ENCODE measurements around the gene SFTPD. TPM values are rescaled to one million over a fixed set of nuclear protein-coding genes. Genes with fewer than 3 reads are reported as not detected.

The SFTPD gene
- total RNA-seq, 4 donors from 2014 or later = not detected

DNA sequence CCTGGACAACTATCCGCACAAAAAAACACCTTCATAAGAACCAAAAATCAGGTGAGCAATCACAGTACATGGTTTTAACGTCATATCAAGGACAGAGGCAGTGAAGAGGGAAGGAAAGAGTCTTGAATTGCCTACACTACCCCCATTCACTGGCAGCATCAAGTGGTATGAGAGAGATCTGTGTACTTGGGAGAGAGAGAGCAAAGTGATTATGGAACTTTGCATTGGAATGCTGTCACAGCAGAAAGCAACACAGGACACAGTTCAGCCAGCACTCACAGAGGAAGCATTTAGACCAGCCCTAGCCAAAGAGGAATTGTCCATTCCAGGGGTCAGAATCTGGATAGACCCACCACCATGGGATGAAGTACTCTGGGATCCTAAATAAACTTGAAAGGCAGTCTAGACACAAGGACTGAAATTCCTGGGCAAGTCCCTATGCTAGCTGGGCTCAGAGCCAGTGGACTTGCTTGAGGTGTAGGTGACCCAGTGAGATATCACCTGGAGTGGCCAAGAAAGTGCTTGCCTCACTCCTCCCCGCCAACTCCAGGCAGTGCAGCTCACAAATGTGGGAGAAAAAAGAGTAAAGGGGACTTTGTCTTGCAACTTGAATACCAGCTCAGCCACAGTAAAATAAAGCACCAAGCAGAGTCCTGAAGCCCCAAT lies 30.5 kb upstream of the SFTPD start:
- TF ChIP-seq EP300 (IDR thresholded peaks at IDR 0.05; ENCODE audit: low read depth) (no peak), POLR2AphosphoS5 (IDR thresholded peaks at IDR 0.05) (no peak), CTCF (IDR thresholded peaks at IDR 0.05) (no peak), POLR2A (IDR thresholded peaks at IDR 0.05) (no peak)
- Histone ChIP-seq H3K27me3 (peaks cover 37% of the 10 kb centered on the region), H3K36me3 (no peaks in the 10 kb centered on the region), H3K4me3 (no peak overlapping the region), H3K27ac (no peak overlapping the region), H3K9me3 (no peaks in the 10 kb centered on the region), H3K4me1 (peaks cover 0 to 21% (median 11%) of the 10 kb centered on the region in 4 donors)
- intact Hi-C loops (cut with DNase I; ENCODE audit: low total_unique reads) (no loop called here), in situ Hi-C loops (cut with MboI; ENCODE audit: low pct_ligation_motif_present in 1 of 4, low pct_unique_long_range_greater_than_20kb in 1 of 4, low sequenced_read_pairs in 3 of 4) (no loop called here)
- no peak for DNase-seq
- 82 to 85% methylated on average over 3 of the region's 3 CpGs for WGBS, 2 donors (ENCODE audit: low coverage in 1 of 2)

- in situ Hi-C loops (cut with MboI; ENCODE audit: low pct_ligation_motif_present in 1 of 4, low pct_unique_long_range_greater_than_20kb in 1 of 4, low sequenced_read_pairs in 3 of 4) = no loop called here
- TF ChIP-seq EP300 (IDR thresholded peaks at IDR 0.05; ENCODE audit: low read depth) (no peak), POLR2AphosphoS5 (IDR thresholded peaks at IDR 0.05) (no peak), CTCF (IDR thresholded peaks at IDR 0.05) (no peak), POLR2A (IDR thresholded peaks at IDR 0.05) (no peak)
- Histone ChIP-seq H3K36me3 (no peaks in the 10 kb centered on the region), H3K4me3 (no peak overlapping the region), H3K27ac (no peak overlapping the region), H3K4me1 (peaks cover 0 to 9% (median 8%) of the 10 kb centered on the region in 4 donors), H3K9me3 (no peaks in the 10 kb centered on the region), H3K27me3 (peaks cover 16% of the 10 kb centered on the region)
- no peak for DNase-seq
- 85% methylated on average over 2 of the region's 2 CpGs; no CpG with 5 or more reads in 1 of the 2 donors for WGBS, 2 donors (ENCODE audit: low coverage in 1 of 2)
- intact Hi-C loops (cut with DNase I; ENCODE audit: low total_unique reads) = no loop called here
Observed at GRCh38 chr10:79976999-79977398, 28.1 kb upstream of the SFTPD start.

GRCh38 chr10:79970062-79970461 lies 21.2 kb upstream of the SFTPD start:
- no peaks in the 10 kb centered on the region for H3K4me1 ChIP-seq
- no peak for DNase-seq
- in situ Hi-C loops (cut with MboI; ENCODE audit: low pct_ligation_motif_present in 1 of 4, low pct_unique_long_range_greater_than_20kb in 1 of 4, low sequenced_read_pairs in 3 of 4) (no loop called here), intact Hi-C loops (cut with DNase I; ENCODE audit: low total_unique reads) (no loop called here)
- H3K36me3 ChIP-seq = no peaks in the 10 kb centered on the region
- no peak overlapping the region for H3K27ac ChIP-seq
- H3K4me3 ChIP-seq = no peak overlapping the region
- H3K27me3 ChIP-seq = no peaks in the 10 kb centered on the region
- TF ChIP-seq POLR2A (IDR thresholded peaks at IDR 0.05) (no peak), CTCF (IDR thresholded peaks at IDR 0.05) (no peak), POLR2AphosphoS5 (IDR thresholded peaks at IDR 0.05) (no peak), EP300 (IDR thresholded peaks at IDR 0.05; ENCODE audit: low read depth) (no peak)
- H3K9me3 ChIP-seq = peaks cover 5 to 12% of the 10 kb centered on the region in 2 donors

GRCh38 chr10:79947787-79948424 lies 999 bp downstream of the SFTPD start:
- H3K36me3 ChIP-seq = no peaks in the 10 kb centered on the region
- intact Hi-C loops (cut with DNase I; ENCODE audit: low total_unique reads) = no loop called here
- in situ Hi-C loops (cut with MboI; ENCODE audit: low pct_ligation_motif_present in 1 of 4, low pct_unique_long_range_greater_than_20kb in 1 of 4, low sequenced_read_pairs in 3 of 4) = loop anchor here in 3 of 4 donors (25.0 kb wide), 1 partner anchor 386 kb away; the partner anchor contains the start of gene SFTPA2 (in 3 of the 3)
- no peaks in the 10 kb centered on the region for H3K27me3 ChIP-seq
- DNase-seq = no peak
- WGBS, 2 donors (ENCODE audit: low coverage in 1 of 2) = 62% methylated on average over 5 of the region's 5 CpGs; no CpG with 5 or more reads in 1 of the 2 donors
- TF ChIP-seq POLR2A (IDR thresholded peaks at IDR 0.05) (no peak), EP300 (IDR thresholded peaks at IDR 0.05; ENCODE audit: low read depth) (no peak), POLR2AphosphoS5 (IDR thresholded peaks at IDR 0.05) (no peak), CTCF (IDR thresholded peaks at IDR 0.05) (no peak)
- H3K27ac ChIP-seq = no peak overlapping the region
- no peak overlapping the region for H3K4me3 ChIP-seq
- H3K4me1 ChIP-seq = no peaks in the 10 kb centered on the region
- peaks cover 0 to 3% of the 10 kb centered on the region in 2 donors for H3K9me3 ChIP-seq
